GM12878 (cell line): ENCODE measurements around the gene CHST4. TPM values are rescaled to one million over a fixed set of nuclear protein-coding genes. Genes with fewer than 3 reads are reported as not detected.

ENCODE experiments used
- ATAC-seq: fragments of 200-7000 bp; cut with Tn5 transposase; 3 replicates; pipeline ENCODE4 v1.9.1; 2020; ENCODE audit warnings: mild to moderate bottlenecking, moderate library complexity
- BruUV-seq: library from RNA; stranded (reverse); fragments of 400-500 nt; replicated peaks from 2 replicates; lab custom pipeline; 2021; lab: Mats Ljungman, UMichigan
- CTCF ChIA-PET: fragments of 300-600 bp; sonication (Branson Sonifier 250); formaldehyde crosslinking; extraction: SDS; loops from one replicate; lab custom pipeline; 2021; ENCODE audit warnings: inconsistent platforms; lab: Yijun Ruan, JAX
- POLR2A ChIA-PET: fragments of 350-600 bp; formaldehyde crosslinking; extraction: SDS; loops from one replicate; lab custom pipeline; 2021; ENCODE audit warnings: inconsistent platforms; lab: Charles Lee
- RAD21 ChIA-PET: fragments of 300-600 bp; sonication (Branson Sonifier 250); formaldehyde crosslinking; loops from one replicate; lab custom pipeline; 2023; ENCODE audit warnings: antibody characterized with exemption; ENCODE audit not compliant: unreplicated experiment; lab: Charles Lee
- SMC1A ChIA-PET: fragments of 300-600 bp; sonication (Branson Sonifier 250); formaldehyde crosslinking; loops from one replicate; lab custom pipeline; 2023; ENCODE audit not compliant: unreplicated experiment, uncharacterized antibody; lab: Charles Lee
- DNase-seq: peaks from one replicate; pipeline ENCODE4 v3.0.0-alpha.2; 2011; ENCODE audit warnings: low read depth, low spot score
- FAIRE-seq: peaks from 3 replicates; lab custom pipeline; 2011; peaks lifted over from hg19 to GRCh38; lab: Jason Lieb, UNC
- H2AFZ ChIP-seq: 2 replicates; pipeline ENCODE4 v1.6.0; 2011; ENCODE audit warnings: low read depth, low read length, control low read depth; ENCODE audit not compliant: control insufficient read depth
- H3K27ac ChIP-seq: 2 replicates; pipeline ENCODE4 v1.5.1; 2011; ENCODE audit warnings: control low read depth; ENCODE audit not compliant: control insufficient read depth, insufficient read depth
- H3K27me3 ChIP-seq, 2 experiments: replicated peaks in 1 of 2; 2 replicates each; pipeline versions ENCODE4 v1.6.0 to v1.6.1; 2011; ENCODE audit warnings: low read length in 1 of 2; ENCODE audit not compliant: control insufficient read depth in 2 of 2, insufficient read depth in 2 of 2
- H3K36me3 ChIP-seq, 2 experiments: 2 replicates each; pipeline ENCODE4 v1.5.1; 2011; ENCODE audit warnings: low read length in 1 of 2; ENCODE audit not compliant: control insufficient read depth in 2 of 2, insufficient read depth in 2 of 2
- H3K4me1 ChIP-seq: 2 replicates; pipeline ENCODE4 v1.6.1; 2011; ENCODE audit warnings: mild to moderate bottlenecking, low read length, moderate library complexity, mixed read lengths; ENCODE audit not compliant: control insufficient read depth, insufficient read depth
- H3K4me2 ChIP-seq: 2 replicates; pipeline ENCODE4 v1.6.0; 2011; ENCODE audit warnings: control low read depth; ENCODE audit not compliant: control insufficient read depth, insufficient read depth
- H3K4me3 ChIP-seq: fragments of 200-600 bp; sonication (generic); 2 replicates; pipeline ENCODE4 v1.5.1; 2016
- H3K79me2 ChIP-seq: 2 replicates; pipeline ENCODE4 v1.6.0; 2011; ENCODE audit warnings: low read length; ENCODE audit not compliant: control insufficient read depth, insufficient read depth
- H3K9ac ChIP-seq: 2 replicates; pipeline ENCODE4 v1.8.0; 2011; ENCODE audit warnings: low read length, control low read depth, mixed read lengths; ENCODE audit not compliant: control insufficient read depth, insufficient read depth
- H3K9me3 ChIP-seq: replicated peaks from 3 replicates; pipeline ENCODE4 v1.5.1; 2011; ENCODE audit warnings: mild to moderate bottlenecking, low read length; ENCODE audit not compliant: control insufficient read depth, insufficient read depth
- H4K20me1 ChIP-seq: 2 replicates; pipeline ENCODE4 v1.6.0; 2011; ENCODE audit not compliant: control insufficient read depth, insufficient read depth
- CEBPZ ChIP-seq: fragments of 150-350 bp; IDR thresholded peaks from 2 replicates; pipeline ENCODE4 v1.6.1; 2016; ENCODE audit warnings: low read depth, low read length
- CREB1 ChIP-seq: IDR thresholded peaks from 2 replicates; pipeline ENCODE4 v1.6.1; 2012; ENCODE audit warnings: low read depth, mild to moderate bottlenecking, inconsistent platforms
- DPF2 ChIP-seq: fragments of 450-650 bp; IDR thresholded peaks from 2 replicates; pipeline ENCODE4 v1.6.1; 2017; ENCODE audit warnings: mild to moderate bottlenecking
- EZH2 ChIP-seq: IDR thresholded peaks from 2 replicates; pipeline ENCODE4 v1.6.1; 2012; ENCODE audit warnings: low read depth, mild to moderate bottlenecking, control low read depth, inconsistent platforms, low read length, borderline replicate concordance; ENCODE audit not compliant: control insufficient read depth
- NFXL1 ChIP-seq: fragments of 450-650 bp; IDR thresholded peaks from 2 replicates; pipeline ENCODE4 v1.6.1; 2017; ENCODE audit warnings: antibody characterized with exemption, mild to moderate bottlenecking, borderline replicate concordance
- NR2F1 ChIP-seq: fragments of 450-650 bp; conservative IDR thresholded peaks from 2 replicates; pipeline ENCODE4 v1.6.1; 2017; ENCODE audit warnings: mild to moderate bottlenecking
- RUNX3 ChIP-seq: IDR thresholded peaks from 2 replicates; pipeline ENCODE4 v1.6.1; 2012; ENCODE audit warnings: low read length, inconsistent platforms
- SIX5 ChIP-seq: IDR thresholded peaks from 2 replicates; pipeline ENCODE4 v1.6.1; 2011; ENCODE audit warnings: mild to moderate bottlenecking, low read depth, low read length, moderate library complexity; ENCODE audit not compliant: severe bottlenecking
- SMAD5 ChIP-seq: IDR thresholded peaks from 2 replicates; pipeline ENCODE4 v1.6.1; 2016; ENCODE audit warnings: antibody characterized with exemption, low read depth
- SPI1 ChIP-seq: IDR thresholded peaks from 2 replicates; pipeline ENCODE4 v1.6.1; 2011; ENCODE audit warnings: low read depth, mild to moderate bottlenecking, low read length, moderate library complexity, borderline replicate concordance; ENCODE audit not compliant: insufficient read depth
- USF2 ChIP-seq: IDR thresholded peaks from 2 replicates; pipeline ENCODE4 v1.6.1; 2011; ENCODE audit warnings: low read depth, low read length, improper control_type of control experiment, borderline replicate concordance
- WGBS: methylation state at CpG from one replicate; pipeline ENCODE4 v1.1.6; 2016; ENCODE audit warnings: low lambda C conversion rate; ENCODE audit not compliant: insufficient replicate concordance, insufficient coverage; ENCODE audit errors: missing lambda C conversion rate; 5-methylcytosine and 5-hydroxymethylcytosine counted together
- in situ Hi-C: fragments of 300-500 bp; cut with MboI; formaldehyde crosslinking; loops from 9 replicates; pipeline ENCODE4 v1.14.3; 2018; ENCODE audit warnings: mixed read lengths
- intact Hi-C: fragments of 100-400 bp; cut with micrococcal nuclease; formaldehyde crosslinking; loops from one replicate; pipeline ENCODE4 v1.14.2; 2022; ENCODE audit not compliant: unreplicated experiment
- polyA plus RNA-seq, 11 experiments: library from polyadenylated mRNA; depleted of rRNA in 4 of 11; unstranded in 6 of 11; stranded (reverse) in 5 of 11; fragments of >200 nt; fragmentation: Nextera tagmentation in 4 of 11; fragmentation: Illumina TruSeq in 1 of 11; extraction: Ambion mirVana in 4 of 11; extraction: Trizol in 1 of 11; gene quantifications; 1 replicate in 1 of 11; 2 replicates in 10 of 11; pipeline versions ENCODE4 v1.2.1 to v1.2.3, GENCODE V29; 2011 to 2016; ENCODE audit warnings: inconsistent platforms in 2 of 11, missing spikeins in 2 of 11, low read depth in 1 of 11
- total RNA-seq, 4 experiments: library from RNA; depleted of rRNA in 3 of 4; stranded (reverse); fragments of >200 nt in 3 of 4; fragmentation: Illumina TruSeq in 1 of 4; extraction: Trizol in 1 of 4; gene quantifications; 2 replicates each; pipeline versions ENCODE4 v1.2.1 to v1.2.3, GENCODE V29; 2013 to 2021
- TF ChIP-seq, protein P1 (sequence below): IDR thresholded peaks from 2 replicates; pipeline ENCODE4 v1.6.1; 2012; ENCODE audit warnings: low read length, inconsistent platforms
- TF ChIP-seq, protein P2 (sequence below): fragments of 450-650 bp; IDR thresholded peaks from 2 replicates; pipeline ENCODE4 v1.6.1; 2017; ENCODE audit warnings: mild to moderate bottlenecking, moderate library complexity

Gene CHST4
- total and polyA plus RNA-seq, 10 of the 15 experiments (the other 5 are each of a cell fraction or from before 2014, with no cell fraction given): 0.10 to 1.7 (median 0.79) TPM

- DNase-seq (no peak), ATAC-seq (no peak), FAIRE-seq (no peak)
- ChIA-PET SMC1A (interaction anchor here (0.9 to 1.4 kb wide), 3 partner anchors 9 to 55 kb away, joined by 3 read pairs; no protein-coding TSS in a partner anchor), POLR2A (no interaction called here), CTCF (interaction anchor here (0.8 to 3.6 kb wide), 3 partner anchors 10 to 56 kb away, joined by 3 to 11 read pairs (median 6); no protein-coding TSS in a partner anchor), RAD21 (no interaction called here)
- H3K79me2 ChIP-seq: no peaks in the 10 kb centered on the region
- no peak overlapping the region for H3K9ac ChIP-seq
- no peaks in the 10 kb centered on the region for H3K4me1 ChIP-seq
- H3K27me3 ChIP-seq: no peaks in the 10 kb centered on the region
- BruUV-seq: no TSS peak
- no peaks in the 10 kb centered on the region for H3K36me3 ChIP-seq
- H2AFZ ChIP-seq: no peak overlapping the region
- in situ Hi-C loops (no loop called here), intact Hi-C loops (no loop called here)
- no peaks in the 10 kb centered on the region for H4K20me1 ChIP-seq
- no peak overlapping the region for H3K4me2 ChIP-seq
- no peak overlapping the region for H3K4me3 ChIP-seq
- 90% methylated on average over 1 of the region's 1 CpG for WGBS
- no peaks in the 10 kb centered on the region for H3K9me3 ChIP-seq
- no peak overlapping the region for H3K27ac ChIP-seq
- TF ChIP-seq SPI1 (no peak), RUNX3 (no peak), NR2F1 (no peak), SIX5 (no peak), DPF2 (no peak), CREB1 (no peak), CEBPZ (no peak), SMAD5 (no peak), EZH2 (no peak), NFXL1 (no peak), USF2 (no peak)
- TF ChIP-seq, protein P1, sequence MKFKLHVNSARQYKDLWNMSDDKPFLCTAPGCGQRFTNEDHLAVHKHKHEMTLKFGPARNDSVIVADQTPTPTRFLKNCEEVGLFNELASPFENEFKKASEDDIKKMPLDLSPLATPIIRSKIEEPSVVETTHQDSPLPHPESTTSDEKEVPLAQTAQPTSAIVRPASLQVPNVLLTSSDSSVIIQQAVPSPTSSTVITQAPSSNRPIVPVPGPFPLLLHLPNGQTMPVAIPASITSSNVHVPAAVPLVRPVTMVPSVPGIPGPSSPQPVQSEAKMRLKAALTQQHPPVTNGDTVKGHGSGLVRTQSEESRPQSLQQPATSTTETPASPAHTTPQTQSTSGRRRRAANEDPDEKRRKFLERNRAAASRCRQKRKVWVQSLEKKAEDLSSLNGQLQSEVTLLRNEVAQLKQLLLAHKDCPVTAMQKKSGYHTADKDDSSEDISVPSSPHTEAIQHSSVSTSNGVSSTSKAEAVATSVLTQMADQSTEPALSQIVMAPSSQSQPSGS: no peak
- TF ChIP-seq, protein P2, sequence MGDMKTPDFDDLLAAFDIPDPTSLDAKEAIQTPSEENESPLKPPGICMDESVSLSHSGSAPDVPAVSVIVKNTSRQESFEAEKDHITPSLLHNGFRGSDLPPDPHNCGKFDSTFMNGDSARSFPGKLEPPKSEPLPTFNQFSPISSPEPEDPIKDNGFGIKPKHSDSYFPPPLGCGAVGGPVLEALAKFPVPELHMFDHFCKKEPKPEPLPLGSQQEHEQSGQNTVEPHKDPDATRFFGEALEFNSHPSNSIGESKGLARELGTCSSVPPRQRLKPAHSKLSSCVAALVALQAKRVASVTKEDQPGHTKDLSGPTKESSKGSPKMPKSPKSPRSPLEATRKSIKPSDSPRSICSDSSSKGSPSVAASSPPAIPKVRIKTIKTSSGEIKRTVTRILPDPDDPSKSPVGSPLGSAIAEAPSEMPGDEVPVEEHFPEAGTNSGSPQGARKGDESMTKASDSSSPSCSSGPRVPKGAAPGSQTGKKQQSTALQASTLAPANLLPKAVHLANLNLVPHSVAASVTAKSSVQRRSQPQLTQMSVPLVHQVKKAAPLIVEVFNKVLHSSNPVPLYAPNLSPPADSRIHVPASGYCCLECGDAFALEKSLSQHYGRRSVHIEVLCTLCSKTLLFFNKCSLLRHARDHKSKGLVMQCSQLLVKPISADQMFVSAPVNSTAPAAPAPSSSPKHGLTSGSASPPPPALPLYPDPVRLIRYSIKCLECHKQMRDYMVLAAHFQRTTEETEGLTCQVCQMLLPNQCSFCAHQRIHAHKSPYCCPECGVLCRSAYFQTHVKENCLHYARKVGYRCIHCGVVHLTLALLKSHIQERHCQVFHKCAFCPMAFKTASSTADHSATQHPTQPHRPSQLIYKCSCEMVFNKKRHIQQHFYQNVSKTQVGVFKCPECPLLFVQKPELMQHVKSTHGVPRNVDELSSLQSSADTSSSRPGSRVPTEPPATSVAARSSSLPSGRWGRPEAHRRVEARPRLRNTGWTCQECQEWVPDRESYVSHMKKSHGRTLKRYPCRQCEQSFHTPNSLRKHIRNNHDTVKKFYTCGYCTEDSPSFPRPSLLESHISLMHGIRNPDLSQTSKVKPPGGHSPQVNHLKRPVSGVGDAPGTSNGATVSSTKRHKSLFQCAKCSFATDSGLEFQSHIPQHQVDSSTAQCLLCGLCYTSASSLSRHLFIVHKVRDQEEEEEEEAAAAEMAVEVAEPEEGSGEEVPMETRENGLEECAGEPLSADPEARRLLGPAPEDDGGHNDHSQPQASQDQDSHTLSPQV: no peak
Measured at GRCh38 chr16:71555230-71555891, 29.1 kb downstream of the CHST4 start.
